WTC11 (cell line): ENCODE data around the gene MKLN1.
"Not testable (repeated sequence)": the region's sequence is repeated elsewhere in the genome, so short reads cannot be mapped to it uniquely, and the experiment has no call there.

ENCODE experiments used
- CDX4 ChIP-seq: fragments of 250-450 bp; sonication (Bioruptor Pico); IDR thresholded peaks from 2 replicates; pipeline ENCODE4 v1.9.0; 2021; ENCODE audit warnings: moderate library complexity, mild to moderate bottlenecking, inconsistent platforms, borderline replicate concordance
- CTCF ChIP-seq: fragments of 200-600 bp; IDR thresholded peaks from 2 replicates; pipeline ENCODE4 v1.8.0; 2022; ENCODE audit warnings: antibody characterized with exemption
- E2F1 ChIP-seq: sonication (generic); formaldehyde crosslinking; IDR thresholded peaks from 2 replicates; pipeline ENCODE4 v1.8.0; 2022; ENCODE audit warnings: mild to moderate bottlenecking, missing genetic modification reagents
- ESRRA ChIP-seq: sonication (generic); formaldehyde crosslinking; IDR thresholded peaks from 2 replicates; pipeline ENCODE4 v1.8.1; 2022; ENCODE audit warnings: mild to moderate bottlenecking, missing genetic modification reagents, borderline replicate concordance
- PREB ChIP-seq: sonication (generic); formaldehyde crosslinking; IDR thresholded peaks from 2 replicates; pipeline ENCODE4 v1.8.1; 2022; ENCODE audit warnings: mild to moderate bottlenecking, missing genetic modification reagents, moderate library complexity, borderline replicate concordance
- RELA ChIP-seq: sonication (generic); formaldehyde crosslinking; IDR thresholded peaks from 2 replicates; pipeline ENCODE4 v1.8.1; 2022; ENCODE audit warnings: missing genetic modification reagents, mild to moderate bottlenecking, borderline replicate concordance
- SMAD3 ChIP-seq: sonication (generic); formaldehyde crosslinking; IDR thresholded peaks from 2 replicates; pipeline ENCODE4 v1.8.0; 2022; ENCODE audit warnings: missing genetic modification reagents, mild to moderate bottlenecking, borderline replicate concordance
- SP1 ChIP-seq: sonication (generic); formaldehyde crosslinking; conservative IDR thresholded peaks from 2 replicates; pipeline ENCODE4 v1.8.1; 2022; ENCODE audit warnings: missing genetic modification reagents
- ZNF232 ChIP-seq: sonication (generic); formaldehyde crosslinking; IDR thresholded peaks from 2 replicates; pipeline ENCODE4 v1.8.0; 2022; ENCODE audit warnings: mild to moderate bottlenecking, missing genetic modification reagents
- ZNF317 ChIP-seq: sonication (generic); formaldehyde crosslinking; IDR thresholded peaks from 2 replicates; pipeline ENCODE4 v1.8.1; 2023; ENCODE audit warnings: low read depth, mild to moderate bottlenecking, moderate library complexity, missing genetic modification reagents, borderline replicate concordance

- TF ChIP-seq CTCF; RELA; CDX4; SMAD3; ZNF232 (CRISPR knock-in tag); SP1 (CRISPR knock-in tag); ESRRA (CRISPR knock-in tag); E2F1 (CRISPR knock-in tag); ZNF317; PREB (CRISPR knock-in tag): not testable (repeated sequence)
Observed at GRCh38 chr7:131515471-131515870, 187.8 kb downstream of the MKLN1 start.
